ENCODE results near the gene OR5H15.

DNA sequence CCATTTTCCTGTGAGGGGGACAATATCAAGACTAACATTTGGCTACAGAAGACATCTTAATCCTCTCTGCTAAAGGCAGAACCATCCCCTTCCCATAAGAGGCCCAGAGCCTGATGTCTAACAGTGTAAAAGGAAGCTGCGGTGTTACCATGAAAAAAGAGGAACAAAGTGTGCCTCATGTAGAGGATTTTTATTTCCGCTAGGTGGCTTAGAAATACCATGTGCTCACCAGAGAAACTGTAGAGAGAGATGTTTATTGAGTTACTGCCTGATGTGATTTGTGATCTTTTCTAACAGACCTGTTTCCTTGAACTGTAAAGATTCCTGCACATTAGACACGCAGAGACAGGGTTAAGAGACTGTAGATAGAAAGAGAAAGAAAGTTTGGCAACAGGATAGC is 22.0 kb downstream of the OR5H15 start:
- TF ChIP-seq, protein P1, sequence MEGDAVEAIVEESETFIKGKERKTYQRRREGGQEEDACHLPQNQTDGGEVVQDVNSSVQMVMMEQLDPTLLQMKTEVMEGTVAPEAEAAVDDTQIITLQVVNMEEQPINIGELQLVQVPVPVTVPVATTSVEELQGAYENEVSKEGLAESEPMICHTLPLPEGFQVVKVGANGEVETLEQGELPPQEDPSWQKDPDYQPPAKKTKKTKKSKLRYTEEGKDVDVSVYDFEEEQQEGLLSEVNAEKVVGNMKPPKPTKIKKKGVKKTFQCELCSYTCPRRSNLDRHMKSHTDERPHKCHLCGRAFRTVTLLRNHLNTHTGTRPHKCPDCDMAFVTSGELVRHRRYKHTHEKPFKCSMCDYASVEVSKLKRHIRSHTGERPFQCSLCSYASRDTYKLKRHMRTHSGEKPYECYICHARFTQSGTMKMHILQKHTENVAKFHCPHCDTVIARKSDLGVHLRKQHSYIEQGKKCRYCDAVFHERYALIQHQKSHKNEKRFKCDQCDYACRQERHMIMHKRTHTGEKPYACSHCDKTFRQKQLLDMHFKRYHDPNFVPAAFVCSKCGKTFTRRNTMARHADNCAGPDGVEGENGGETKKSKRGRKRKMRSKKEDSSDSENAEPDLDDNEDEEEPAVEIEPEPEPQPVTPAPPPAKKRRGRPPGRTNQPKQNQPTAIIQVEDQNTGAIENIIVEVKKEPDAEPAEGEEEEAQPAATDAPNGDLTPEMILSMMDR (IDR thresholded peaks at IDR 0.05): peak in 1 of 6 experiments; percentile 23
- no peak for TF ChIP-seq POLR2A (IDR thresholded peaks at IDR 0.05)

All from esophagus squamous epithelium (tissue), 4 donors.